Esophagus muscularis mucosa (tissue), 3 donors: ENCODE results near the gene PHC3.

ENCODE experiments used
- CTCF ChIP-seq, 3 experiments: fragments of 200-600 bp in 2 of 3; fragments of 450-650 bp in 1 of 3; sonication (generic) in 2 of 3; IDR thresholded peaks; one replicate each; pipeline ENCODE4 v1.5.1; 2017 to 2019; ENCODE audit warnings: antibody characterized with exemption in 3 of 3, mild to moderate bottlenecking in 2 of 3, moderate library complexity in 1 of 3
- POLR2A ChIP-seq: fragments of 450-650 bp; IDR thresholded peaks from one replicate; pipeline ENCODE4 v1.6.1; 2017; ENCODE audit warnings: antibody characterized with exemption, moderate library complexity, mild to moderate bottlenecking, low read depth

- TF ChIP-seq POLR2A = no peak
- TF ChIP-seq CTCF (IDR thresholded peaks at IDR 0.05) = no peak
Measured at GRCh38 chr3:170092907-170093306, 88.6 kb downstream of the PHC3 start.
